GM18507 (cell line): Measurements from ENCODE around the gene IMP4.

Experiments
- DNase-seq: peaks from one replicate; pipeline ENCODE4 v3.0.0; 2011; ENCODE audit warnings: low read depth; ENCODE audit not compliant: insufficient read length; ENCODE audit errors: extremely low spot score
- FAIRE-seq: peaks from 2 replicates; lab custom pipeline; 2011; peaks lifted over from hg19 to GRCh38; lab: Jason Lieb, UNC

Gene IMP4

GRCh38 chr2:130389358-130389757 is 46.7 kb downstream of the IMP4 start:
- no peak for FAIRE-seq
- no peak for DNase-seq

GRCh38 chr2:130389783-130390182 is 47.1 kb downstream of the IMP4 start:
- DNase-seq = no peak

DNA sequence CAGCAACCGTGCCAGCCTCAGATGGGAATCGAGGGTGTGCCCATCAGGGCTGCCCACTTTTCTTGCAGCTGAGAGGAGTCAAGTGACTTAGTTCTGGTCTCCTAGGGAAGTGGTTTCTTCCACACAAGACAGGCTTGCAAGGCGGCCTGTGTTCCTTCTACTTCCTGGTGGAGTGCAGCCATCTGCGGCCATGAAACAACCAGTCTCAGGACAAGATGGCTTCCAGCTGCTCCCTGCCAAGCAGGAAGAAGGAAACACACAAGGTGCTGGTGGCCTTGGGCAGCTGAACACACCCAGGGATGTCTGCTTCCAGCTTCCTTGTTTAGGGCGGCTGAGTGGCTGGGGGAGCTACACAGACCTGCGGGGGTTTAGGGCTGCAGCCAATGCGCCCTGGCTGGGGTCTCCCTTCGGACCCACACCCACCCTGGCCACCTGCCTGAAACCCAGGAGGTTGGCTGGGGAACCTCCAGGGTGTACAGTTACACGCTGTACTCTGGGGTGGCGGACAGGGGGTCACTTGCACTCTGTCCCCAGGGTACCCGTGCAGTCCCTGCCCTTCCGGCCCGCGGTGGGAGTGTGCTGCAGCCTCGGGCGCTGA is 47.9 kb downstream of the IMP4 start:
- FAIRE-seq = peak; percentile 50

More at GRCh38 chr2:130389783-130390182, 47.1 kb downstream of the IMP4 start:
- no peak for FAIRE-seq

GRCh38 chr2:130391058-130391871 is 48.6 kb downstream of the IMP4 start:
- DNase-seq (no peak), FAIRE-seq (no peak)

More for the DNA sequence above, 47.9 kb downstream of the IMP4 start:
- DNase-seq = no peak

DNA sequence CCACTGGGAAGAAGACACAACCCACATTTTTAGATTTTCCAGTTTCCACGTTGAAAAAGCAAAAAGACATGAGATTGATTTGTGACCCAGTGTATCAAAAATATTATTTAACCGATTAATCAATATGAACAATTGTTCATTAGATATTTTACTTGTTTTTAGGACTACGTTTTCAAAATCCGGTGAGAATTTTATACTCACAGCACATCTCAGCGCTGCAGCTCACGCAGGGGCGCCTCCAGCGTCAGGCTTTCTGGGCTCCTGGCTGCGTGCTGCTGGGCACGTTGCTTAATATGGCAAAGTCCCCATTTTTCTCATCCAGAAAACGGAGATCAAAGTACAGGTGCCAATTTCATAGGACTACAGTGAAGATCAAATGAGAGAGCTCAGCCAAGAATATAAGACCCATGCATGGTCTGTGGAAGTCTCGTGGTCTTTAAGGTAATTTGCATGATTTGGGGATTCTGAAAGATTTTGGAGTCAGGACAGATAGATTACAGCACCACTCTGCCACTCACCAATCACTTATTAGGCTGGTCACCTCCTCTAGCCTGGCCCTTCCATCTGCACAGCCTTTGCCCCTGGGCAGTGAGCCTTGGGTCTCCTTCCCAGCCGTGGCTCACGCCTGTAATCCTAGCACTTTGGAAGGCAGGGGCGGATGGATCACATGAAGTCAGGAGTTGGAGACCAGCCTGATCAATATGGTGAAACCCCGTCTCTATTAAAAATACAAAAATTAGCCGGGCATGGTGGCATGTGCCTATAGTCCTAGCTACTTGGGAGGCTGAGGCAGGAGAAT is 49.4 kb downstream of the IMP4 start:
- DNase-seq (no peak), FAIRE-seq (no peak)

- FAIRE-seq (no peak), DNase-seq (no peak)
These were observed 50.7 kb downstream of the IMP4 start for GRCh38 chr2:130393318-130393910.
